Ascending aorta (tissue), 2 donors: ENCODE measurements around the gene MGAT3. TPM values are rescaled to one million over a fixed set of nuclear protein-coding genes. Genes with fewer than 3 reads are reported as not detected.

Source experiments
- DNase-seq, 2 donors: peaks; one replicate each; pipeline ENCODE4 v3.0.0-alpha.2; 2019; ENCODE audit warnings: low spot score in 2 of 2
- H3K27ac ChIP-seq, 2 donors: fragments of 200-600 bp; sonication (generic); one replicate each; pipeline ENCODE4 v1.5.1; 2016 to 2017; ENCODE audit warnings: mild to moderate bottlenecking in 1 of 2
- H3K27me3 ChIP-seq: fragments of 200-600 bp; sonication (generic); one replicate; pipeline ENCODE4 v1.5.1; 2017
- H3K36me3 ChIP-seq, 2 donors: fragments of 200-600 bp; sonication (generic); one replicate each; pipeline ENCODE4 v1.5.1; 2016
- H3K4me1 ChIP-seq, 2 donors: fragments of 200-600 bp; sonication (generic); one replicate each; pipeline ENCODE4 v1.5.1; 2016 to 2017; ENCODE audit warnings: mild to moderate bottlenecking in 1 of 2
- H3K4me3 ChIP-seq, 2 donors: fragments of 200-600 bp; sonication (generic); one replicate each; pipeline ENCODE4 v1.5.1; 2016 to 2017; ENCODE audit warnings: mild to moderate bottlenecking in 1 of 2
- H3K9me3 ChIP-seq, 2 donors: fragments of 200-600 bp; sonication (generic); one replicate each; pipeline ENCODE4 v1.5.1; 2016
- CTCF ChIP-seq, 3 experiments: fragments of 200-600 bp in 2 of 3; fragments of 450-650 bp in 1 of 3; sonication (generic) in 2 of 3; IDR thresholded peaks; one replicate each; pipeline ENCODE4 v1.5.1; 2016 to 2019; ENCODE audit warnings: antibody characterized with exemption in 3 of 3, mild to moderate bottlenecking in 1 of 3, moderate library complexity in 1 of 3
- intact Hi-C: fragments of 100-400 bp; cut with DNase I; formaldehyde crosslinking; loops from one replicate; pipeline ENCODE4 v1.15.1; 2023
- total RNA-seq: library from RNA; depleted of rRNA; stranded (reverse); fragments of >200 nt; gene quantifications from one replicate; pipeline ENCODE4 v1.1.0, GENCODE V29; 2016

Gene MGAT3
- total RNA-seq, 1 donor from 2014 or later, result 9.8 TPM

GRCh38 chr22:39489094-39490068, 32.6 kb downstream of the MGAT3 start:
- no peaks in the 10 kb centered on the region for H3K27me3 ChIP-seq
- H3K36me3 ChIP-seq, result no peaks in the 10 kb centered on the region
- intact Hi-C loops, result no loop called here
- H3K4me3 ChIP-seq, result no peak overlapping the region
- no peak for DNase-seq
- H3K27ac ChIP-seq, result no peak overlapping the region
- no peaks in the 10 kb centered on the region for H3K9me3 ChIP-seq
- H3K4me1 ChIP-seq, result peaks cover 0 to 2% of the 10 kb centered on the region in 2 donors
- no peak for TF ChIP-seq CTCF (IDR thresholded peaks at IDR 0.05)

- Histone ChIP-seq H3K9me3 (no peaks in the 10 kb centered on the region), H3K27ac (no peak overlapping the region), H3K4me1 (peaks cover 0 to 2% of the 10 kb centered on the region in 2 donors), H3K4me3 (no peak overlapping the region), H3K36me3 (no peaks in the 10 kb centered on the region), H3K27me3 (no peaks in the 10 kb centered on the region)
- intact Hi-C loops, result no loop called here
- TF ChIP-seq CTCF (IDR thresholded peaks at IDR 0.05), result no peak
- peak; percentile 62 to 82 for DNase-seq
Measured at GRCh38 chr22:39490135-39490798, 33.5 kb downstream of the MGAT3 start.

GRCh38 chr22:39490966-39491680, 34.3 kb downstream of the MGAT3 start:
- H3K36me3 ChIP-seq, result no peaks in the 10 kb centered on the region
- intact Hi-C loops, result no loop called here
- H3K4me3 ChIP-seq, result no peak overlapping the region
- no peaks in the 10 kb centered on the region for H3K9me3 ChIP-seq
- no peaks in the 10 kb centered on the region for H3K27me3 ChIP-seq
- TF ChIP-seq CTCF (IDR thresholded peaks at IDR 0.05), result no peak
- no peak overlapping the region for H3K27ac ChIP-seq
- H3K4me1 ChIP-seq, result peaks cover 0 to 2% of the 10 kb centered on the region in 2 donors
- no peak for DNase-seq

GRCh38 chr22:39491696-39492095, 34.9 kb downstream of the MGAT3 start:
- Histone ChIP-seq H3K9me3 (no peaks in the 10 kb centered on the region), H3K4me1 (peaks cover 0 to 2% of the 10 kb centered on the region in 2 donors), H3K4me3 (no peak overlapping the region), H3K36me3 (no peaks in the 10 kb centered on the region), H3K27ac (no peak overlapping the region), H3K27me3 (no peaks in the 10 kb centered on the region)
- intact Hi-C loops, result no loop called here
- TF ChIP-seq CTCF (IDR thresholded peaks at IDR 0.05), result no peak
- no peak for DNase-seq

- no peak for TF ChIP-seq CTCF (IDR thresholded peaks at IDR 0.05)
- intact Hi-C loops, result no loop called here
- H3K4me1 ChIP-seq, result peaks cover 0 to 2% of the 10 kb centered on the region in 2 donors
- no peak overlapping the region for H3K4me3 ChIP-seq
- H3K27ac ChIP-seq, result no peak overlapping the region
- H3K36me3 ChIP-seq, result no peaks in the 10 kb centered on the region
- H3K27me3 ChIP-seq, result no peaks in the 10 kb centered on the region
- H3K9me3 ChIP-seq, result no peaks in the 10 kb centered on the region
- no peak for DNase-seq
Measured at GRCh38 chr22:39492186-39492585, 35.4 kb downstream of the MGAT3 start.
